CD14-positive monocyte (primary cell): Measurements from ENCODE around the gene PTPRN2. TPM values are rescaled to one million over a fixed set of nuclear protein-coding genes. Genes with fewer than 3 reads are reported as not detected.

ENCODE experiments used
- DNase-seq, 3 donors: peaks; one replicate each; pipeline ENCODE4 v3.0.0-alpha.2; 2011 to 2022
- H2AFZ ChIP-seq: 2 replicates; pipeline ENCODE4 v1.6.0; 2012; ENCODE audit warnings: mild to moderate bottlenecking, low read depth, low read length, inconsistent platforms; ENCODE audit not compliant: insufficient read depth, poor library complexity, severe bottlenecking
- H3K27ac ChIP-seq, 2 donors: 1 replicate in 1 of 2; 2 replicates in 1 of 2; pipeline ENCODE4 v1.5.1; 2012 to 2013; ENCODE audit warnings: low read length in 2 of 2, control low read depth in 1 of 2, inconsistent platforms in 1 of 2, low read depth in 1 of 2, mild to moderate bottlenecking in 1 of 2
- H3K27me3 ChIP-seq, 2 donors: one replicate each; pipeline versions ENCODE4 v1.6.0 to v1.6.1; 2011 to 2013; ENCODE audit warnings: low read length in 2 of 2; ENCODE audit not compliant: control insufficient read depth in 2 of 2, insufficient read depth in 2 of 2
- H3K36me3 ChIP-seq, 2 donors: replicated peaks in 1 of 2; 1 replicate in 1 of 2; 2 replicates in 1 of 2; pipeline versions ENCODE4 v1.5.1 to v1.6.1; 2012 to 2013; ENCODE audit warnings: low read length in 2 of 2, control low read depth in 1 of 2, inconsistent platforms in 1 of 2, mild to moderate bottlenecking in 1 of 2; ENCODE audit not compliant: insufficient read depth in 2 of 2, control insufficient read depth in 1 of 2
- H3K4me1 ChIP-seq, 2 donors: 1 replicate in 1 of 2; 2 replicates in 1 of 2; pipeline versions ENCODE4 v1.5.1 to v1.6.1; 2012 to 2013; ENCODE audit warnings: low read length in 2 of 2, control low read depth in 1 of 2, inconsistent platforms in 1 of 2, mild to moderate bottlenecking in 1 of 2, moderate library complexity in 1 of 2; ENCODE audit not compliant: insufficient read depth in 2 of 2, control insufficient read depth in 1 of 2
- H3K4me2 ChIP-seq: replicated peaks from 2 replicates; pipeline ENCODE3; 2012; ENCODE audit warnings: low read length, moderate library complexity, mild to moderate bottlenecking; ENCODE audit not compliant: poor library complexity, severe bottlenecking; ENCODE audit errors: extremely low read depth
- H3K4me3 ChIP-seq, 3 experiments: fragments of 200-600 bp in 1 of 3; sonication (generic) in 1 of 3; replicated peaks in 1 of 3; 1 replicate in 2 of 3; 2 replicates in 1 of 3; pipeline ENCODE4 v1.5.1; 2011 to 2013; ENCODE audit warnings: low read length in 3 of 3, mild to moderate bottlenecking in 3 of 3, control low read depth in 2 of 3, low read depth in 2 of 3, inconsistent platforms in 1 of 3, moderate library complexity in 1 of 3
- H3K79me2 ChIP-seq: 2 replicates; pipeline ENCODE4 v1.6.0; 2012; ENCODE audit warnings: mild to moderate bottlenecking, control low read depth, inconsistent platforms, low read length, moderate library complexity; ENCODE audit not compliant: insufficient read depth
- H3K9ac ChIP-seq: 2 replicates; pipeline ENCODE4 v1.6.0; 2017; ENCODE audit warnings: low read length, mild to moderate bottlenecking; ENCODE audit not compliant: insufficient read depth, poor library complexity, severe bottlenecking
- H3K9me3 ChIP-seq, 2 donors: replicated peaks in 1 of 2; 1 replicate in 1 of 2; 2 replicates in 1 of 2; pipeline versions ENCODE4 v1.5.1 to v1.6.1; 2012 to 2013; ENCODE audit warnings: low read length in 2 of 2, control low read depth in 1 of 2; ENCODE audit not compliant: control insufficient read depth in 1 of 2, insufficient read depth in 1 of 2
- H4K20me1 ChIP-seq: 2 replicates; pipeline ENCODE4 v1.6.0; 2012; ENCODE audit warnings: mild to moderate bottlenecking, low read length, control low read depth, moderate library complexity; ENCODE audit not compliant: insufficient read depth
- H3K27ac Mint-ChIP-seq, 7 donors: one replicate each; pipeline ENCODE4 v1.8.0; 2020; ENCODE audit warnings: mild to moderate bottlenecking in 7 of 7, mixed read lengths in 7 of 7, moderate library complexity in 6 of 7, inconsistent platforms in 2 of 7
- H3K27me3 Mint-ChIP-seq, 3 donors: one replicate each; pipeline ENCODE4 v1.8.0; 2021 to 2022; ENCODE audit warnings: low read depth in 3 of 3, mild to moderate bottlenecking in 3 of 3, mixed read lengths in 3 of 3, moderate library complexity in 3 of 3, inconsistent platforms in 1 of 3
- H3K36me3 Mint-ChIP-seq, 2 donors: one replicate each; pipeline ENCODE4 v1.8.0; 2020; ENCODE audit warnings: mixed read lengths in 2 of 2, inconsistent platforms in 1 of 2, mild to moderate bottlenecking in 1 of 2
- H3K4me1 Mint-ChIP-seq: one replicate; pipeline ENCODE4 v1.8.0; 2020; ENCODE audit warnings: mild to moderate bottlenecking, mixed read lengths
- H3K4me3 Mint-ChIP-seq, 2 donors: one replicate each; pipeline ENCODE4 v1.8.0; 2020; ENCODE audit warnings: mild to moderate bottlenecking in 2 of 2, mixed read lengths in 2 of 2, moderate library complexity in 1 of 2
- H3K9me3 Mint-ChIP-seq, 7 donors: one replicate each; pipeline ENCODE4 v1.8.0; 2020 to 2022; ENCODE audit warnings: mixed read lengths in 7 of 7, mild to moderate bottlenecking in 6 of 7, moderate library complexity in 6 of 7, inconsistent platforms in 2 of 7
- CTCF ChIP-seq: fragments of 200-600 bp; IDR thresholded peaks from one replicate; pipeline ENCODE4 v1.8.0; 2022; ENCODE audit warnings: antibody characterized with exemption, mild to moderate bottlenecking
- WGBS: methylation state at CpG from one replicate; pipeline ENCODE4 v1.1.5; 2013; ENCODE audit warnings: missing lambda C conversion rate; ENCODE audit not compliant: insufficient coverage; 5-methylcytosine and 5-hydroxymethylcytosine counted together
- intact Hi-C, 2 donors: fragments of 100-400 bp; cut with micrococcal nuclease; formaldehyde crosslinking; loops; one replicate each; pipeline versions ENCODE4 v1.15.0 to v1.15.1; 2023
- polyA plus RNA-seq, 3 donors: library from polyadenylated mRNA; depleted of rRNA in 1 of 3; unstranded in 2 of 3; stranded (reverse) in 1 of 3; fragments of 300-500 nt in 2 of 3; fragments of >200 nt in 1 of 3; fragmentation: Illumina TruSeq in 2 of 3; gene quantifications; 1 replicate in 2 of 3; 2 replicates in 1 of 3; pipeline ENCODE4 v1.2.3, GENCODE V29; 2012 to 2021

Gene PTPRN2
- polyA plus RNA-seq, 3 donors: 0.25 to 1.4 (median 0.97) TPM

DNA sequence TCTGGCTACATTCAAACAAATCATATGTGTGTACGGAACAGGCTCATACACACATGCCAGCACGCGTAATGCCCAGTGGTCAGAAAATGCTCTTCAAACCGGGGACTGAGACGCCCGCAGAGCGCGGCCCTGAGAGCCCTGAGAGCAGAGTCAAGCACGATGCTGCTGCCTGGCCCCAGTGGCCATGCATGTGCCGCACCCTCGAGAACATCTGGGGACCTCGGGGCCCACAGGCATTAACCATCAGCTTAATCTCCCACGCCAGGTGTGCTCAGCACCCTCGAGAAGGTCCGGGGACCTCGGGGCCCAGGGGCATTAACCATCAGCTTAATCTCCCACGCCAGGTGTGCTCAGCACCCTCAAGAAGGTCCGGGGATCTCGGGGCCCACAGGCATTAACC is 163.1 kb downstream of the PTPRN2 start:
- H3K4me2 ChIP-seq: no peak overlapping the region
- peaks cover 0 to 3% (median 0%) of the 10 kb centered on the region in 7 donors for H3K9me3 Mint-ChIP-seq
- H3K27me3 ChIP-seq: no peaks in the 10 kb centered on the region
- H3K36me3 ChIP-seq: no peaks in the 10 kb centered on the region
- H3K4me1 ChIP-seq: peaks cover 13 to 15% of the 10 kb centered on the region in 2 donors
- no peak for DNase-seq
- TF ChIP-seq CTCF: no peak
- no peak overlapping the region for H3K4me3 ChIP-seq
- H2AFZ ChIP-seq: no peak overlapping the region
- peaks cover 18% of the 10 kb centered on the region for H3K4me1 Mint-ChIP-seq
- H3K79me2 ChIP-seq: no peaks in the 10 kb centered on the region
- intact Hi-C loops: no loop called here
- H3K36me3 Mint-ChIP-seq: no peaks in the 10 kb centered on the region
- H3K27ac Mint-ChIP-seq: no peak overlapping the region
- peaks cover 0 to 1% (median 0%) of the 10 kb centered on the region in 3 donors for H3K27me3 Mint-ChIP-seq
- WGBS: 93% methylated on average over 18 of the region's 19 CpGs
- H3K9ac ChIP-seq: no peak overlapping the region
- no peaks in the 10 kb centered on the region for H3K9me3 ChIP-seq
- no peak overlapping the region for H3K27ac ChIP-seq
- no peaks in the 10 kb centered on the region for H4K20me1 ChIP-seq
- no peak overlapping the region for H3K4me3 Mint-ChIP-seq

DNA sequence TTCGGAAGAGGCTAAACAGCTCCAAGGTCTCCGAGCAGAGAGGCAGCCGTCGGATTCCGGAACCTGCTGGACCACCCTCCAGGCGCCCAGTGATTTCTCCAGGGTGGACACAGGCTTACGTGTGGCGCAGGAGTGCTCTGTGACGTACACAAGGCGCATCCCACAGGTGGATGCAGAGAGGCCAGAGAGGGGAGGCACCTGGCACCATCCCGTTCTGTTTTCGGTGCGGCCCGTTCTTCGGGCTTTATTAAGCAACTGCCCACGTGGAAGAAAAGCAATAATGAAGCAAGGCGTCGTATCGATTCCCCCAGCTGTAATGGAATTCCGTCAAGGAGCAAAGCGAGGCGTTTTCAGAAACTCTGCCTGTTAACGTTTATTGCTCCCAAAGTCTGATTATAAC is 163.6 kb downstream of the PTPRN2 start:
- no peak for TF ChIP-seq CTCF
- intact Hi-C loops: no loop called here
- Mint-ChIP-seq H3K4me1 (peaks cover 18% of the 10 kb centered on the region), H3K4me3 (no peak overlapping the region), H3K36me3 (no peaks in the 10 kb centered on the region), H3K27me3 (peaks cover 0 to 1% (median 0%) of the 10 kb centered on the region in 3 donors), H3K27ac (no peak overlapping the region), H3K9me3 (peaks cover 0 to 6% (median 1%) of the 10 kb centered on the region in 7 donors)
- 96% methylated on average over 22 of the region's 23 CpGs for WGBS
- H3K27me3 ChIP-seq: no peaks in the 10 kb centered on the region
- H3K9ac ChIP-seq: no peak overlapping the region
- no peak overlapping the region for H2AFZ ChIP-seq
- H3K27ac ChIP-seq: no peak overlapping the region
- DNase-seq: no peak
- H3K4me2 ChIP-seq: no peak overlapping the region
- no peaks in the 10 kb centered on the region for H3K79me2 ChIP-seq
- no peaks in the 10 kb centered on the region for H3K36me3 ChIP-seq
- H3K9me3 ChIP-seq: peaks cover 1 to 4% of the 10 kb centered on the region in 2 donors
- H4K20me1 ChIP-seq: no peaks in the 10 kb centered on the region
- peaks cover 13 to 15% of the 10 kb centered on the region in 2 donors for H3K4me1 ChIP-seq
- H3K4me3 ChIP-seq: no peak overlapping the region
